ENCODE data around the gene COL6A6.
"Not testable (repeated sequence)": the region's sequence is repeated elsewhere in the genome, so short reads cannot be mapped to it uniquely, and the experiment has no call there.

The COL6A6 gene

GRCh38 chr3:130537673-130538304 lies 20.8 kb downstream of the COL6A6 start:
- TF ChIP-seq ZFX (IDR thresholded peaks at IDR 0.05; ENCODE audit: borderline replicate concordance) (no peak), CTCF (IDR thresholded peaks at IDR 0.05) (no peak)
- H3K27ac ChIP-seq: no peak overlapping the region

- TF ChIP-seq CTCF (IDR thresholded peaks at IDR 0.05) (peak; percentile 84), ZFX (IDR thresholded peaks at IDR 0.05; ENCODE audit: borderline replicate concordance) (no peak)
- H3K27ac ChIP-seq: no peak overlapping the region
These were observed 22.0 kb downstream of the COL6A6 start for GRCh38 chr3:130539005-130539404.

GRCh38 chr3:130543322-130543721 lies 26.3 kb downstream of the COL6A6 start:
- TF ChIP-seq CTCF (IDR thresholded peaks at IDR 0.05) (no peak), ZFX (IDR thresholded peaks at IDR 0.05; ENCODE audit: borderline replicate concordance) (no peak)
- H3K27ac ChIP-seq: no peak overlapping the region

GRCh38 chr3:130546920-130547679 lies 30.1 kb downstream of the COL6A6 start:
- no peak overlapping the region for H3K27ac ChIP-seq
- TF ChIP-seq ZFX (IDR thresholded peaks at IDR 0.05; ENCODE audit: borderline replicate concordance): no peak
- no peak for TF ChIP-seq CTCF (IDR thresholded peaks at IDR 0.05)

- H3K27ac ChIP-seq: not testable (repeated sequence)
These were observed 30.7 kb downstream of the COL6A6 start for GRCh38 chr3:130547680-130548065.

- H3K27ac ChIP-seq: no peak overlapping the region
- TF ChIP-seq CTCF (IDR thresholded peaks at IDR 0.05) (no peak), ZFX (IDR thresholded peaks at IDR 0.05; ENCODE audit: borderline replicate concordance) (no peak)
These were observed 31.4 kb downstream of the COL6A6 start for GRCh38 chr3:130548356-130548755.

- TF ChIP-seq ZFX (IDR thresholded peaks at IDR 0.05; ENCODE audit: borderline replicate concordance): no peak
- TF ChIP-seq CTCF (IDR thresholded peaks at IDR 0.05): no peak
- H3K27ac ChIP-seq: no peak overlapping the region
These were observed 40.5 kb downstream of the COL6A6 start for GRCh38 chr3:130557336-130558035.

Measured in 22Rv1 (cell line).